GM18507 (cell line): ENCODE data around the gene CDK6.

Experiments
- DNase-seq: peaks from one replicate; pipeline ENCODE4 v3.0.0; 2011; ENCODE audit warnings: low read depth; ENCODE audit not compliant: insufficient read length; ENCODE audit errors: extremely low spot score
- FAIRE-seq: peaks from 2 replicates; lab custom pipeline; 2011; peaks lifted over from hg19 to GRCh38; lab: Jason Lieb, UNC

The CDK6 gene

DNA sequence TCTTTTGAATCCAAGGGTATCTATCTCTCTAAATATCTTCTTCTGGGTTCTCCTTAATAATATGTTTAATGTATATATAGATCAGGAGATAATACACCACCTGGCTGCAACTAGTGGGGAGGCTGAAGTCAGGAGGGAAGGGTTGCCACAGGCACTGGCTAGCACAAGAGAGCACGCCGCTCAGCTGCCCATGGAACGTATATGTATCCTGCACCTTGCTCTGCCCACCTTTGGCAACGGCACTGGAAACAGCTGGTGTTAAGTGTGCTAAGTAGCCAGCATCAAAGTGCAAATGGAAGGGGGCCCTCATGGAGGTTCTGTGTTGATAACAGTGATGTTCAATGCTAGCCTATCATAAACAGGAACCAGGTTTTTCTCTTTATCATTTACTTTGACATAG is 196.4 kb downstream of the CDK6 start:
- DNase-seq (no peak), FAIRE-seq (no peak)

GRCh38 chr7:92639213-92639896 is 197.0 kb downstream of the CDK6 start:
- no peak for FAIRE-seq
- DNase-seq, result no peak

DNA sequence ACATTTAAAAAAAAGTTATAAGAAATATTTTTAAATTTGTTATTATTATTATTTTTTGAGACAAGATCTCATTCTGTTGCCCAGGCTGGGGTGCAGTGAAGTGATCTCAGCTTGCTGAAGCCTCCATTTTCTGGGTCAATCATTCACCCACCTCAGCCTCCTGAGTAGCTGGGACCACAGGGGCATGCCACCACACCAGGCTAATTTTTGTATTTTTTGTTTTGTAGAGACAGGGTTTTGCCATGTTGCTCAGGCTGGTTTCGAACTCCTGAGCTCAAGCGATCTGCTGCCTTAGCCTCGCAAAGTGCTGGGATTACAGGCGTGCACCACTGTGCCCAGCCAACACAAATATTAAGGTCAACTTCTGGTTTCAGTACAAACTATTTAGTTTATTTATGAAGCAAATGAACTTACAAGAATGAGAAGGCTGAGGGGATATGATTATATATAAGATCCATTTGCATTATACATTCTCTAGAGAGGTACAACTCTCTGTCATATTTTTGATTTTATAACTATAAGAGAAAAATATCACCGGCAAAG is 200.3 kb downstream of the CDK6 start:
- DNase-seq (no peak), FAIRE-seq (no peak)

GRCh38 chr7:92635538-92635937 is 200.8 kb downstream of the CDK6 start:
- FAIRE-seq, result peak; percentile 64
- DNase-seq, result no peak

DNA sequence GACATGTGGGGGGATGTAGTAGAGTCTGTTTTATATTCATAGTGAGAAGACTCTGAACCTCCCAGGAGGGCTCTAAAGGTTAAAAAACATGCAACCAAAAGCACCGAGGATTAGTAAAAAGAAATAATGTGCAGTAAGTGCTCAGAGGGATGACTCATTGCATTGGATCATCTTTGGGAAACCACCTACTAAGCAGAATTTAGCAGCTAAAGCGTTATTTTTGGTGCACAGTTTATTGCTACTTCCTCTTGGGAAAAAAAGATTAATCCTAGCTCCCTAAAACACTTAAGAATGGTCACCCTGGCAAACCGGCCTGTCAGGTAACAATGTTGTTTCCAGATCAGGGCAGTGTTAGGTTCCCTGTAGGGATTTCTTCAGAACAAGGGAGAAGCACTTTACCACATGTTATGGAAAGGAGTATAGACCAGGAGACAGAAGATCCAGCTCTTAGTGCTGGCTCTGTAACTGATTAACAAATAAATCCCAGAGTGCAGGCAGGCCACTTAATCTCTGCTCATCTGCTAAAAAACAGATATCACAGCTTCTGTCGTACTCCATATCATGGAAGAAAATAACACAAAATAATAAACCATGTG is 201.4 kb downstream of the CDK6 start:
- FAIRE-seq (peak; percentile 94), DNase-seq (no peak)

DNA sequence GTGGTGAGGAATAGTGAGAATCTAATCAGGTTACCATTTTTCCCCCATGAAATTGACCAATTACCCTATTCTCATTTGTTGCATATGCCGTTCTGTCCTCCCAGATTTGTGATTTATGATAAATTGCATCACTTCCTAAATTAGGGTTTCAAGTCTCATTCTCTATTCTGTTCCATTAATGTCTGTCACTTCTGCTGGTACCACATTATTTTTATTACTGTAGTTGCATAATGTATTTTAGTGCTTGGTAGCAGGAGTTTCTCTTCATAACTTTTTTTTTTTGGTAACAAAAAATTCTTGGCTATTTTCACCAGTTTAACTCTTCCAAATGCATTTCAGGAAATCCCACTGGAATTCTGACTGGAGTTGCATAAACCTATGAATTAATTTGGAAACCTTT is 202.2 kb downstream of the CDK6 start:
- no peak for DNase-seq

GRCh38 chr7:92633211-92633906 is 203.0 kb downstream of the CDK6 start:
- peak; percentile 87 for FAIRE-seq
- DNase-seq, result no peak

More for the DNA sequence above, 202.2 kb downstream of the CDK6 start:
- peak; percentile 56 for FAIRE-seq

GRCh38 chr7:92632791-92633190 is 203.6 kb downstream of the CDK6 start:
- no peak for FAIRE-seq
- no peak for DNase-seq

GRCh38 chr7:92631850-92632487 is 204.4 kb downstream of the CDK6 start:
- FAIRE-seq (no peak), DNase-seq (no peak)

GRCh38 chr7:92631067-92631849 is 205.1 kb downstream of the CDK6 start:
- no peak for DNase-seq
- peak; percentile 93 for FAIRE-seq

GRCh38 chr7:92629779-92630178 is 206.6 kb downstream of the CDK6 start:
- no peak for FAIRE-seq

GRCh38 chr7:92627956-92628355 is 208.4 kb downstream of the CDK6 start:
- FAIRE-seq (no peak), DNase-seq (no peak)

More at GRCh38 chr7:92629779-92630178, 206.6 kb downstream of the CDK6 start:
- DNase-seq, result no peak

GRCh38 chr7:92626281-92626809 is 210.0 kb downstream of the CDK6 start:
- FAIRE-seq (no peak), DNase-seq (no peak)

DNA sequence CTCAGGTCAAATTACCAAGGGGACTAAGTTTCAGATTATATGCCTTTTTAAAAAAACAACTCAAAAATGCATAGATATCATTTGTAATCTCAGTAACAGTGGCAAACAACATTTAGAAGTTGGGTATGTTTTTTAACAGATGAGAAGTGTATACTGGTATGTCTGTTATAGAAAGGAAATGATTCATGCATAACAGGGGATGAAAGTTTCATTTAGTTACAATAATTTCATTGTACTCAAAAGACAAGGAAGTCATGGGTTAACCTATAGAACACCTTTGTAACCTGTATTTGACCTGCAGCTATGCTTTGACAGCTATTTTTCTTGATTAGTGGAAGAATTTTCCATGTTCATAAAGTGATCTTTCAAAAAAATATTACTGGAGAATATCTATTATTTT is 210.8 kb downstream of the CDK6 start:
- DNase-seq, result no peak
- FAIRE-seq, result no peak

- no peak for DNase-seq
- no peak for FAIRE-seq
Measured at GRCh38 chr7:92624298-92624996, 211.9 kb downstream of the CDK6 start.

- FAIRE-seq (no peak), DNase-seq (no peak)
Measured at GRCh38 chr7:92623544-92623943, 212.8 kb downstream of the CDK6 start.

- no peak for DNase-seq
- no peak for FAIRE-seq
Measured at GRCh38 chr7:92622685-92623084, 213.7 kb downstream of the CDK6 start.

- FAIRE-seq (peak; percentile 61), DNase-seq (no peak)
Measured at GRCh38 chr7:92622030-92622429, 214.3 kb downstream of the CDK6 start.
